PC-9 (cell line): Measurements from ENCODE around the gene TRPC4. TPM values are rescaled to one million over a fixed set of nuclear protein-coding genes. Genes with fewer than 3 reads are reported as not detected.

ENCODE experiments used
- BruUV-seq: library from RNA; stranded (reverse); fragments of 400-500 nt; replicated peaks from 2 replicates; lab custom pipeline; 2021; lab: Mats Ljungman, UMichigan
- CTCF ChIA-PET: fragments of 300-600 bp; sonication (Branson Sonifier 250); formaldehyde crosslinking; loops from one replicate; lab custom pipeline; 2022; ENCODE audit warnings: antibody characterized with exemption; lab: Charles Lee
- POLR2A ChIA-PET: fragments of 300-600 bp; sonication (Branson Sonifier 250); formaldehyde crosslinking; loops from one replicate; lab custom pipeline; 2022; ENCODE audit warnings: antibody characterized with exemption; ENCODE audit not compliant: unreplicated experiment; lab: Charles Lee
- DNase-seq, 2 experiments: peaks; one replicate each; pipeline versions ENCODE4 v3.0.0 to v3.0.0-alpha.2; 2015 to 2022; ENCODE audit warnings: mixed read lengths in 1 of 2
- H2AFZ ChIP-seq: fragments of 200-600 bp; sonication (generic); 2 replicates; pipeline ENCODE4 v1.8.1; 2017; ENCODE audit warnings: antibody characterized with exemption
- H3F3A ChIP-seq: fragments of 200-600 bp; sonication (generic); 2 replicates; pipeline ENCODE4 v1.8.1; 2017; ENCODE audit warnings: antibody characterized with exemption, mild to moderate bottlenecking, low read depth; ENCODE audit not compliant: insufficient read depth
- H3K27ac ChIP-seq: fragments of 200-600 bp; sonication (generic); 2 replicates; pipeline ENCODE4 v1.6.1; 2016; ENCODE audit warnings: mixed run types
- H3K27me3 ChIP-seq: fragments of 200-600 bp; sonication (generic); 2 replicates; pipeline ENCODE4 v1.6.1; 2016; ENCODE audit warnings: low read depth, mixed run types; ENCODE audit not compliant: insufficient read depth
- H3K36me3 ChIP-seq: fragments of 200-600 bp; sonication (generic); 2 replicates; pipeline ENCODE4 v1.6.1; 2016; ENCODE audit warnings: low read depth, mixed run types
- H3K4me1 ChIP-seq: fragments of 200-600 bp; sonication (generic); replicated peaks from 2 replicates; pipeline ENCODE4 v1.6.1; 2016; ENCODE audit warnings: mixed run types; ENCODE audit not compliant: insufficient read depth
- H3K4me2 ChIP-seq: fragments of 200-600 bp; sonication (generic); 2 replicates; pipeline ENCODE4 v1.6.1; 2017; ENCODE audit warnings: mixed run types
- H3K4me3 ChIP-seq: fragments of 200-600 bp; sonication (generic); 2 replicates; pipeline ENCODE4 v1.6.1; 2016; ENCODE audit warnings: mixed run types
- H3K79me2 ChIP-seq: fragments of 200-600 bp; sonication (generic); 2 replicates; pipeline ENCODE4 v1.6.1; 2017; ENCODE audit warnings: low read depth, mixed run types
- H3K9me2 ChIP-seq: fragments of 200-600 bp; sonication (generic); 2 replicates; pipeline ENCODE4 v1.8.1; 2017; ENCODE audit warnings: mild to moderate bottlenecking; ENCODE audit not compliant: insufficient read depth
- H3K9me3 ChIP-seq: fragments of 200-600 bp; sonication (generic); 2 replicates; pipeline ENCODE4 v1.8.1; 2016; ENCODE audit warnings: low read depth; ENCODE audit not compliant: insufficient read depth
- H4K20me1 ChIP-seq: fragments of 200-600 bp; sonication (generic); 2 replicates; pipeline ENCODE4 v1.8.1; 2017; ENCODE audit not compliant: insufficient read depth
- CTCF ChIP-seq: fragments of 200-600 bp; sonication (generic); conservative IDR thresholded peaks from 2 replicates; pipeline ENCODE4 v1.6.1; 2017; ENCODE audit warnings: mixed run types, antibody characterized with exemption, mild to moderate bottlenecking, moderate library complexity
- EZH2 ChIP-seq: fragments of 200-600 bp; sonication (generic); IDR thresholded peaks from 2 replicates; pipeline ENCODE4 v1.8.0; 2017; ENCODE audit warnings: antibody characterized with exemption, low read depth
- intact Hi-C: fragments of 100-400 bp; cut with micrococcal nuclease; formaldehyde crosslinking; loops from one replicate; pipeline ENCODE4 v1.10.0; 2022; ENCODE audit not compliant: unreplicated experiment
- total RNA-seq: library from RNA; stranded (reverse); gene quantifications from 2 replicates; pipeline ENCODE4 v1.2.3, GENCODE V29; 2021

Gene TRPC4
- total RNA-seq, 1 experiment from 2014 or later: 1.7 TPM

GRCh38 chr13:37884674-37885073, 15.1 kb upstream of the TRPC4 start:
- intact Hi-C loops: no loop called here
- Histone ChIP-seq H3K9me2 (no peaks in the 10 kb centered on the region), H3K4me1 (no peaks in the 10 kb centered on the region; the same call in 1 of the 2 replicates), H3K27me3 (no peaks in the 10 kb centered on the region), H3K27ac (no peak overlapping the region), H2AFZ (no peak overlapping the region), H3F3A (no peaks in the 10 kb centered on the region), H3K36me3 (no peaks in the 10 kb centered on the region), H3K79me2 (no peaks in the 10 kb centered on the region), H3K9me3 (no peaks in the 10 kb centered on the region), H3K4me2 (no peak overlapping the region), H4K20me1 (no peaks in the 10 kb centered on the region), H3K4me3 (no peak overlapping the region)
- ChIA-PET CTCF (no interaction called here), POLR2A (no interaction called here)
- BruUV-seq: no TSS peak
- no peak for DNase-seq
- TF ChIP-seq EZH2 (no peak), CTCF (no peak)

- H3K4me3 ChIP-seq: no peak overlapping the region
- H3K79me2 ChIP-seq: no peaks in the 10 kb centered on the region
- no peak overlapping the region for H2AFZ ChIP-seq
- POLR2A ChIA-PET: no interaction called here
- H3K9me3 ChIP-seq: no peaks in the 10 kb centered on the region
- H4K20me1 ChIP-seq: no peaks in the 10 kb centered on the region
- H3K27me3 ChIP-seq: no peaks in the 10 kb centered on the region
- BruUV-seq: no TSS peak
- intact Hi-C loops: no loop called here
- CTCF ChIA-PET: no interaction called here
- H3K4me2 ChIP-seq: no peak overlapping the region
- TF ChIP-seq CTCF (no peak), EZH2 (no peak)
- H3F3A ChIP-seq: no peaks in the 10 kb centered on the region
- no peak overlapping the region for H3K27ac ChIP-seq
- no peaks in the 10 kb centered on the region for H3K9me2 ChIP-seq
- no peaks in the 10 kb centered on the region; the same call in 1 of the 2 replicates for H3K4me1 ChIP-seq
- DNase-seq: no peak
- H3K36me3 ChIP-seq: no peaks in the 10 kb centered on the region
These were observed 14.5 kb upstream of the TRPC4 start for GRCh38 chr13:37884026-37884425.

DNA sequence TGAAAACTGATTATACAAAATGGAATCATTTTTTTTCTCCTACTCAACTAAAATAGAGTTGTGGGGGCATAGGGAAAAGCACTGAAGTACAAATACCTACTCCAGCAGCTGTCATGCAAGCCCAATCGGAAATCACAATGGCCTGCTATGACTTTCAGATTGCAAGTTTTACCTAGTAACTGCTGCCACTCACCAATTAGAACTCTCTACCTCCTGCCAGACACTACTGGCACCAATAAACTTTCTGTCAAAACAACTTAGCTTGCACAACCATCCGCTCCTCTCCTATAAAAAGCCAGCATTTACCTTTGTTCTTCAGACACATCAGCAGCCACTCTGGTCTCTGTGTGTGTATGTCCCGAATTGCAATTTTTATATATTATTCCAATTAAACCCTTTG, 9.3 kb upstream of the TRPC4 start:
- CTCF ChIA-PET: no interaction called here
- no peaks in the 10 kb centered on the region for H3K9me3 ChIP-seq
- no peaks in the 10 kb centered on the region for H3F3A ChIP-seq
- H2AFZ ChIP-seq: no peak overlapping the region
- no TSS peak for BruUV-seq
- H3K4me2 ChIP-seq: no peak overlapping the region
- H4K20me1 ChIP-seq: no peaks in the 10 kb centered on the region
- no peaks in the 10 kb centered on the region for H3K79me2 ChIP-seq
- no peaks in the 10 kb centered on the region; the same call in 1 of the 2 replicates for H3K9me2 ChIP-seq
- POLR2A ChIA-PET: interaction anchor here (0.7 kb wide), 1 partner anchor 17 kb away, joined by 3 read pairs; no protein-coding TSS in a partner anchor
- no peak for DNase-seq
- TF ChIP-seq CTCF (no peak), EZH2 (no peak)
- H3K27me3 ChIP-seq: no peaks in the 10 kb centered on the region
- intact Hi-C loops: loop anchor here (10.0 kb wide), 1 partner anchor 166 kb away; no protein-coding TSS in a partner anchor
- H3K4me3 ChIP-seq: no peak overlapping the region
- no peaks in the 10 kb centered on the region for H3K4me1 ChIP-seq
- H3K27ac ChIP-seq: no peak overlapping the region
- no peaks in the 10 kb centered on the region for H3K36me3 ChIP-seq
